ENCODE results near the gene USP24.
A peak's percentile ranks its signal among the peaks of the same experiment; 100 is the strongest.

Gene USP24, protein sequence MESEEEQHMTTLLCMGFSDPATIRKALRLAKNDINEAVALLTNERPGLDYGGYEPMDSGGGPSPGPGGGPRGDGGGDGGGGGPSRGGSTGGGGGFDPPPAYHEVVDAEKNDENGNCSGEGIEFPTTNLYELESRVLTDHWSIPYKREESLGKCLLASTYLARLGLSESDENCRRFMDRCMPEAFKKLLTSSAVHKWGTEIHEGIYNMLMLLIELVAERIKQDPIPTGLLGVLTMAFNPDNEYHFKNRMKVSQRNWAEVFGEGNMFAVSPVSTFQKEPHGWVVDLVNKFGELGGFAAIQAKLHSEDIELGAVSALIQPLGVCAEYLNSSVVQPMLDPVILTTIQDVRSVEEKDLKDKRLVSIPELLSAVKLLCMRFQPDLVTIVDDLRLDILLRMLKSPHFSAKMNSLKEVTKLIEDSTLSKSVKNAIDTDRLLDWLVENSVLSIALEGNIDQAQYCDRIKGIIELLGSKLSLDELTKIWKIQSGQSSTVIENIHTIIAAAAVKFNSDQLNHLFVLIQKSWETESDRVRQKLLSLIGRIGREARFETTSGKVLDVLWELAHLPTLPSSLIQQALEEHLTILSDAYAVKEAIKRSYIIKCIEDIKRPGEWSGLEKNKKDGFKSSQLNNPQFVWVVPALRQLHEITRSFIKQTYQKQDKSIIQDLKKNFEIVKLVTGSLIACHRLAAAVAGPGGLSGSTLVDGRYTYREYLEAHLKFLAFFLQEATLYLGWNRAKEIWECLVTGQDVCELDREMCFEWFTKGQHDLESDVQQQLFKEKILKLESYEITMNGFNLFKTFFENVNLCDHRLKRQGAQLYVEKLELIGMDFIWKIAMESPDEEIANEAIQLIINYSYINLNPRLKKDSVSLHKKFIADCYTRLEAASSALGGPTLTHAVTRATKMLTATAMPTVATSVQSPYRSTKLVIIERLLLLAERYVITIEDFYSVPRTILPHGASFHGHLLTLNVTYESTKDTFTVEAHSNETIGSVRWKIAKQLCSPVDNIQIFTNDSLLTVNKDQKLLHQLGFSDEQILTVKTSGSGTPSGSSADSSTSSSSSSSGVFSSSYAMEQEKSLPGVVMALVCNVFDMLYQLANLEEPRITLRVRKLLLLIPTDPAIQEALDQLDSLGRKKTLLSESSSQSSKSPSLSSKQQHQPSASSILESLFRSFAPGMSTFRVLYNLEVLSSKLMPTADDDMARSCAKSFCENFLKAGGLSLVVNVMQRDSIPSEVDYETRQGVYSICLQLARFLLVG (N-terminal part only)

DNA sequence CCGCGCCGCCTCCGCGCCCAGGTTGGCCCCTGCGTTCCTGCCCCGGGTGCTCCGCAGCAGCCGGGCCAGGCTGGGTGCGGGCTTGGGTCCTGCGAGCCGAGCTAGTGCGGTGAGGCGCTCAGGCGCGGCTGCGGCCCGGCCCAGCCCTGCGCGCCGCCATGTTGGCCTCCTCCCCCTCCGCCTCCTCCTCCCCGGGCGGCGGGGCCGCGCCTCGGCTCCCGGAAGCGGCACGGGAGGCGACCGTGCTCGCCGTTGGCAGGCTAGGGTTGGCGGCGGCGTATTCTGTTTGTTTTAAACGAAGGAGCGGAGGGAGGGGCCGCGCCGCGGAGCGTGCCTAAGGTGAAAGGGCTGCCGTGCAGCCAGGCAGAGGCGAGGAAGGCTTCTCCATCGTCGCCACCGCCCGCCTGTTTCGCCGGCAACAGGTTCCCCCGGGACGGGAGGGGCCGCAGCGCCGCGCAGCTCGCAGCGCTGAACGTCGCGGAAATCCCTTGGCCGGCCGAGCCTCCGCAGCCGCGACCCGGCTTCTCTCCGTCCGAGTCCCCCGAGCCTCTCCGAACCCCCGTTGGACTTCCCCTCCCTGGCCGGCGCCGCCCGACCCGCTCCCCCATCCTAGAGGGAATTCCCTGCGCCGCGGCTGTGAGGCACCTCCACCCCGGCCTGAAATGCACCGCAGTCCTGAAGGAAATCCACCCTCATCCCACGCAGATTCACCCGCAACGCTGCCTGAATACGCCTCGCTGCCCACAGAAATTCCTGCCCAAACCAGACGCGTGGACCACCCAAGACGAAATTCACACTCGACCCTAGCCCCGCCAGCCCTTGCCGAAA lies at the start of gene USP24:
Gene USP24 (minus strand): TSS at position 171 of the 828 bp plus-strand sequence. CDS start 251 bp downstream, outside the sequence.
- peak in 1 of 2 experiments; percentile 32 for DNase-seq

DNA sequence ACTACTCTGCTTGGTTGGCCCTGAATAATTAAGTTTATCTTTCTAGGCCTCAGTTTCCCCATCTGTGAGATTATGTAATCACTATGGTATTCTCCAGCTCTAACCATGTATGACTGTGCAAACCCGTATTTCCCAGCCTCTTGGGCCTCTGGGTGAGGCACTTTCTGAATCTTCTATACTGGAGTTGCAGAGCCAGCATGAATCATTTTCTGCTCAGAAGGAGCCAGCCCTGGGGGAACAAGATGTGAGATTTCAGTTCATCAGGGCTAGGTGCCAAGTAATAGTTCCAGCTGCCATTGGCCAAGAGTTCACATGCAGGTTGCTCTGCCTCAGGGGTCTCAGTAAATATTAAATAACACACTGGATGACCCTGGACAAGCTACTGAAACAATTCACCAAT lies 47.7 kb upstream of the USP24 start:
- no peak for DNase-seq

DNA sequence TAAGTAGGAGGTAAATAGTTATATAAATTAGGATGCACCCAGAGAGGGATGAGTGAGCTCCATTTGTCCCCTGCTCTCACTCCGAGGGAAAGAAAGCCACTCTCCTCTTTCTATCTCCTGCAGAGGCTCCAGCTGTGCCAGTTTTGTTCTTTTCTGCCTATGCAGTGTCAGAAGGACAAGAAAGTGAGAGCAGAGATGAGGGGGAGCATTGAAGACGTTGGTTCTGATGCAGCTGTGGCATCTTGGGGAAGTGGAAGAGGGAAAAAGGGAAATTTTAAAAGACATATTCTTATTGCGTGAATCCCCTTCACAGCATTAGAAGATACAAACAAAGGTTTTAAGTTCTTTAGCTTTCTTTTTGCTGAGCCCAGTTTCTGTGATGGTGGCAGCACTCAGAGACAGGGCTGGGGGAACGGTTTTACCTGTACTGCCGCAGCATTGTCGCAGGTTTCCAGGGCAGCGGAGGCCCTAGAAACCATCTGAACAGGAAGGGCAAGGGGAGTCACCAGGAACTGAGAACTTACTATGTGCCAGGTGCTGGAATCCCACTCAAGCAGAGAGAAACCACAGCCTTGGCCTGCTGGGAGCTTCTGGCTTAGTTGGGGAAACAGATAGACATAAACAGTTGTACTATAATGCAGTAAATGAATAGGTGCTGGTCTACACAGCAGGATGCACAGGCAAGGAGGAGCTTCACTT lies 44.9 kb upstream of the USP24 start:
- no peak for DNase-seq

DNA sequence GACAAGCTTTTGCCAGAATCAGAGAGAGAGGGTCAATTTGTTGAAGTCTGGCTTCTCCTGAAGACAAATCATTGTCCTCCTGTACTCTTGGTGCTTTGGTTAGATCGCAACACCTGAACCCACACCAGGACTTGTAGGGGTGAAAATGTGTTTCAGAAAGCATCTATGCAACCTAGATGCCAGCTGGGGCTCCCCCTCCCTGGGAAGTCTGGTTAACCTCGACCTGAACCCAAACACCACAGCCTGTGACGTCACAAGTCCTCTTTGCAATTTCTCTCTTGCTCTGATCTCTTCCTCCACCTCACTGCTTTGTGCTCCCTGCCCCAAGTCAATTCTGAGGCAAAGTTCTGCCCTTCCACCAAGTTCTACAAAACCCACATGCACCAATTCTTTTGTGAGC lies 42.8 kb upstream of the USP24 start:
- no peak for DNase-seq

DNA sequence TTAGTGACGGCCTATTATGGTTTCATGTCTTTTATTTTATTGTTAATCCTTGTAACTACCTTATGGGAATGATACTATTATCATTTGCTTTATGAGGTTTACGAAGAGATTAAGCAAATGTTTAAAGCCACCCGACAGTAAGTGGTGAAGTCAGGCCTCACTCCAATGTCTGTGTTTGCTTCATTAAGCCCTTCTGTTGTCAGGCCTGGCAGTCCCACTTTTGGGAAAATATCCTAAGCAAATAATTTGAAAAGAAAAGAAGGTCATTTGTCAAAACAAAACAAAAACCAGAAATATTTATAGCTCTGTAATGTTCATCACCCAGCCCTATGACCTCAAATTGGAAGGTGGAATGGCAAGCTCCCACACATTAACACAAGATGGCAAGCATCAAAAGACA lies 40.7 kb upstream of the USP24 start:
- DNase-seq: no peak

DNA sequence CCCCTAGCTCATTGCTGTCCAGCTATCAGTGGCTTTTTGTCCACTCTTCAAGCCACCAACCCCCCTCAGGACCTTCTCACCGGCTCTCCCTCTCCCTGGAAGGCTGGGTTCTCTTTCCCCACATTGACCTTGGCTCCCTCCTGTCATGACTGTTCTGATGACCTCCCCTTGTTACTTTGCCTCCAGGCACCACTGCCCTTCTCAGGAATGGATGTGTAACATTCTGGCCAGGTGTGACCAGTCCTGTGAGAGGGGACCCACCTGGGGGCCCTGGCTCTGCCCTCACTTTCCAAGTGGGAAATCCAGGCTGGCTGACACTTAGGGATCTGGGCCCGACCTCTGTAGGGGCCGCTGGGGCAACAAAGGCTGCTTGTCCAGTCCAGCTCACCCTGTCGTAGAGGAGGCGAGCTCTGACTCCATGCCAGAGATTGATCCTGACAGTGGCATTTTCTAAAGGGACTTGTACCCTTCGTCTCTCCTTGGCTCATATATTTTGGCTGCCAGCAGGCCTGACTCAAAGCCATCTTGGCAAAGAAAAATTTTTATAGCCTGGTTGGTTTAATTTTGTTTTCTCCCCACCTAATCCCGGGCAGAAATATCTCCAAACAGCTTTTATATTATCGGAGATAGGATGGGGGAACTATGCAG lies 37.9 kb upstream of the USP24 start:
- no peak for DNase-seq

DNA sequence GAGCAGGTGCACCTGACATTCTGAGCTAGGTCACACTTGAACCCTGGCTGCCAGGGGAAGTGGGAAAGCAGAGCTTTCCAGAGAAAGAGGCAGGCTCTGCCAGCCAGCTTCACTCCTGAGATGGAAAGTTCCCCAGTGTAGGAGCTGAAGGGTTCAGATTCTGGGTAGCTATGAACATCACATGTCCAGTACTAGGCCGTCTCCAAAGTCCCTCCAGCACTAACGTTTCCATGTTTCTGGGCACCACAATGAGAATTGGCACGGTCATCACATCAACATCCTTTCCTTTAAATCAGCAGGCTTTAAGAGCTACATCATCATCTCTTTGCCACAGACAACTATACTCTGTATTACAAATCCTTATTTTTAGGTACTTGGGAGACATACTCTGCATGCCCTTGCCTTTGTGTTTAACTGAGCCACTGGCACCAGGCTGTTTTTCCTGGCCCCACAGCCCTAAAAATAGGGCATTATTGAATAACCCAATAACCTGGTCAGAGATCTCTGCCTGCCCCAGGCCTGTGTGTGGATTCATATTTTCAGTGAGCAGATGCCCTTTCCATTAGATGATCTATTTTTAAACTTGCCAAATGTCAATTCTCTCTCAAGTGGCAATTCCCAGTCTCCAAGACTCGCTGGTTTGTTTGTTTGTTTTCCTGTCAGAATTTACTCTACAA lies 35.4 kb upstream of the USP24 start:
- DNase-seq: no peak

DNA sequence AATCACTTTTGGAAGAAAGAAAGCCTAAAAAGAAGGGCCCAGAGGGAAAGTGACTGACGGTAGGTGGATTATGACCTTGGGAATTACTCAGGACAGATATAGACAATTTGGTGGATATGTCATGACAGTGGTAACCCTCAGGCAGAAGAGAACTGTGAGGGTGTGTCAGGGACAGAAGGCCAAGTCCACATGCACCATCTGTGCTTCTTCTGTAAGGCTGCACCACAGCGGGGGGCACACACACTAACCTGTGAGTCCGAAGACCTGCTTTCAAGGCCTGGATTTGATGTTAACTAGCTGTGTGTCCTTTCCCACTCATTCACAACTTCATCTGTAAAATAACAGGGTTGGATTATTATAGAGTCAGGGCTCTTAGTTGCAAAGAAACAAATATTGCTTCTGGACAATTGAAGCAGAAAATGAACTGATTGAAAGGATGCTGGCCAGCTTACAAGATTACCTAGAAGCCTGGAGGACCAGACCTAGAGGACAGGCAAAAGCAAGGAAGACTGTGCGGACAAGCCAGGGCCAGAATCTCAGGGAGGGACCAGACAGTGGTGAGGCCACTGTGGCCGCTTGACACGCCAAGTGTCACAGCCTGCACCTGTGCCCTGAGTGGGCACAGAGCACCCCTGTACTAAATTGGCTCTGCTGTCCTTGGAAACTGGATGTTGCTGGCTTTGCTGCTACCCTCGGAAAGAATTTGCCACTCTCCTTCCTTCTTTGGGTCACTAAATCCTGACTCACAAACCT lies 34.7 kb upstream of the USP24 start:
- no peak for DNase-seq

DNA sequence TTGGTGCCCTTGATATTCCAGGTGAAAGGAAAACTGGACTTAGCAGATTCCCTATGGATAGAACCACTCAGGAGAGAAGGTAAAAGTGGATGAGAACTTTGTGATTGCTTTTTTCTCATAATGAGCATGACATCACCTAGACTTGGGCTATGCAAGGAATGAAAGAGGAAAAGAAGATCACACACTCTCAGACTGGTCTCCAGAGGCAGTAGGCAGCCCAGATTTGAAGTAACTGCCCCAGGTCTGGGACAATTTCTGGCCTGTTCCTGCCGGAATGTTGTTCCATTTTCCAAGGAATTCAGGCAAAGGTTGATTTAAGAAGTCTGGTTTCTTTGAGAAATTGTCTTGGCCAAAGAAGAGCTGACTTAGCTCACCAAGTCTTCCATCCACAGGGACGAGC lies 31.7 kb upstream of the USP24 start:
- DNase-seq: no peak

DNA sequence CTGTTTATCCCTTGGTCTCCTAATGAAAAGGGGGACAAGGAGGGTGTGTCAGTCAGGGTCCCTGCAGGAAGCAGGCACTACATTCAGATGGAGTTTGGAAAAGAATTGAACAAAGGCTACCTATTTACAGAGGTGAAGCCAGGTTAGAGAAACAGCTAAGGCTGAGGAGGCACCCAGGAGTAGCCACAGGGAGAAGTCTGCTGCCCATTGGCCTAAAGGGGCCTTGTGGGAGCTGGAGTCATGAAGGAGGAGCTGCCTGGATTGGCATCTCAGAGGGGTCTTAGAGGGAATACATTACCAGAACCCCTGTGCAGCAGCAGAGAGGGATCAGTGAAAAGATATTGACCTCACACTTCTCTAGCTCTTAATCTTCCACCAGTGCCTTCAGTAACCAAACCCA lies 31.2 kb upstream of the USP24 start:
- no peak for DNase-seq

DNA sequence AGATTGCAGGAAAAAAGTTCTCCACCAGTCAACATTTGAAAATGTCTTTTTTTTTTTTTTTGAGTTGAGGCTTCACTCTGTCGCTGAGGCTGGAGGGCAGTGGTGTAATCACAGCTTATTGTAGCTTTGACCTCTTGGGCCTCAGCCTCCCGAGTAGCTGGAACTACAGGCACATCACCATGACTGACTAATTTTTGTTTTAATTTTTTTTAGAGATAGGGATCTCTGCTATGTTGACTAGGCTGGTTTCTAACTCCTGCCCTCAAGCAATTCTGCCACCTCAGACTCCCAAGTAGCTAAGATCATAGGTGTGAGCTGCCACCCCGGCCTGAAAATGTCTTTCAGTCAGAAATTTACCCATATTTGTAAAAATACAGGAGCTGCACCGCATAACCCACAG lies 30.6 kb upstream of the USP24 start:
- no peak for DNase-seq

DNA sequence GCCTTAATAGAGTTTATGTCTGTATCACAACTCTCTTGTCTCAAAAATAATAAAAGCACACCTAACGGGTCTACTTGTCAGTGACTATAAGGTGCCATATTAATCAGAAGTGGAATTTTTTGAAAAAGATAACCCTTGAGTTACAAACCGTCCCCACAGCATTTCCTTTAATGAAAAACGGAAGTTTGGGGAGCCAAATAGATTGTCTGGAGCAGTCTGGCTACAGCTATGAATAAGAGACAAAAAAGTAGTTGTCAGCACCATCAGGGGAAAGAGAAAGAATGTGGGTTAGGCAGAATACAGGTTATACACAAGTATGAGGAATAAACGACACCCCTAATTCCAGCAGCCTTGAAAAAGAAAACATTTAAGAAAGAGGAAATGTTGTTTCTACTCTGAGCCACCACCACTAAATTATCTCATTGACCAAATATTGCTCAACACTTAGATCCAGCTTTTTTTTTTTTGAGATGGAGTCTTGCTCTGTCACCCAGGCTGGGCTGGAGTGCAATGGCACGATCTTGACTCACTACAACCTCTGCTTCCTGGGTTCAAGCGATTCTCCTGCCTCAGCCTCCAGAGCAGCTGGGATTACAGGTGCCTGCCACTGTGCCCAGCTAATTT lies 29.4 kb upstream of the USP24 start:
- no peak for DNase-seq

DNA sequence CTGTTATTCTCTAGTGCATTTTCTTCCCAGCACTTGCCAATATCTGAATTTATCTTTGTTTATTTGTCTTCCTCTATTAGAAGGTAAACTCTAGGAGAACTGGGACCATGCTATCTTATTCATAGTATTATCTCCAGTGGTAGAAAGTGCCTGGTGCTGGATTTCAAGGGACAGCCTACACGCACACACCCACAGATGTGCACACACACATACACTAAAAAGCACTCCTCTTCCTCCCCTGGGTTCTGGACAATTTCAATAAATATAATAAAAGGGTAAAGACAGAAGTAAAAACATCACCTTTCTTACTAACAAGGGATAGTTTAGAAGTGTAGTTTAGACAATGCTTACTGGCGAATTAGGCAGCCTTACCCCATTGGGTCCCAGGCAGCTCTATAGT lies 28.5 kb upstream of the USP24 start:
- no peak for DNase-seq

DNA sequence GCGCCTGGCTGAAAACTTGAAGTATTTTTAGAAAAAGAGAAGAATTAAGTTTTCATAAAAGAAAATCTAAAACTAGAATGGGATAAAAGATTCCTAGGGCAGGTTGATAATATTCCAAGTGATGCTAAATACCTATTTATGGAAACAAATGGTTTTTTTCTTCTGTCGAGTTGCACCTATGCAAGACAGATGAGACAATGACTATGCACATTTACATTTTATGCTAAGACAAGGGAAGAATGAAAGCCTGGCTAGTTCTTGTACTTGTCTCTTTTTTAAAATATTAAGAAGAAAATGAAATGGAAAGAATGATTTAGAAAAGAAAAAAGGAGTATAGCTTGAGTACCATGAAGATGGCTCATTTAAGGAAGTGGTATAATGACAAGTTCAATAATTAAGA lies 24.4 kb upstream of the USP24 start:
- DNase-seq: no peak

DNA sequence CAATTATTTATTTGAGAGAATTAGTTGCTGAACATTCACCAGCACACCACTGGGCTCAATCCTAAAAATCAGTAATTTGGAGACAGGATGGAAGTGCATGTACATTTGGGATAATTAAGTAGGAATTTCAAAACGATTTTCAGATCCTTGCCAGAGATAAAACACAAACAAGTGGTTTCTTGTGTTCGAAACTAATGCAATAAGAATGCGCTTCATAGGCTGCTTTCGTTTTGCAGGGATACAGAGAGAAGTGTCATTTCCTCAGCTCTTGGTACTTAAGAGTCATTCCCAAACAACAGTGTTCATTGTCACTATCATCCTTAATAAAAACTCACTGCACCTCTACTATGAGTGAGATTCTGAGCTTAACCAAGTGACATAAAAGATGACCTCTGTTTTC lies 20.6 kb upstream of the USP24 start:
- DNase-seq: peak in 1 of 2 experiments; percentile 28

DNA sequence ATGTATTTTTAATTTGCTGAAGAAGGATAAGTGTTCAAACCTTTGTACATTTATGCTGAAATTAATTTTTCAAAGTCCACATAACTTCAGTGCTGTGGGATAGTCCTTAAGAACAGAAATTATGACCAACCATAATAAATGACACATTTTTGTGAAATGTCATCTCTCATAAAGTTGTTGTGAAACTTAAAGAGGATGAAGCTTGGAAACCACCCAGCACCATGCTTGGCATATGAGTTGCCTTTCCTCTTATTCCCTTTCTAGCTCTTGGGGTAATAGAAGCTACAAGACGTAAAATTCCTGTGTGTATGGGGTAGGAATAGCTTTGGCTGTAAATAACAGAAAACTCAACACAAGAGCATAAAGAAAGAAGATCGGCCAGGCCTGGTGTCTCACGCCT lies 18.9 kb upstream of the USP24 start:
- no peak for DNase-seq

DNA sequence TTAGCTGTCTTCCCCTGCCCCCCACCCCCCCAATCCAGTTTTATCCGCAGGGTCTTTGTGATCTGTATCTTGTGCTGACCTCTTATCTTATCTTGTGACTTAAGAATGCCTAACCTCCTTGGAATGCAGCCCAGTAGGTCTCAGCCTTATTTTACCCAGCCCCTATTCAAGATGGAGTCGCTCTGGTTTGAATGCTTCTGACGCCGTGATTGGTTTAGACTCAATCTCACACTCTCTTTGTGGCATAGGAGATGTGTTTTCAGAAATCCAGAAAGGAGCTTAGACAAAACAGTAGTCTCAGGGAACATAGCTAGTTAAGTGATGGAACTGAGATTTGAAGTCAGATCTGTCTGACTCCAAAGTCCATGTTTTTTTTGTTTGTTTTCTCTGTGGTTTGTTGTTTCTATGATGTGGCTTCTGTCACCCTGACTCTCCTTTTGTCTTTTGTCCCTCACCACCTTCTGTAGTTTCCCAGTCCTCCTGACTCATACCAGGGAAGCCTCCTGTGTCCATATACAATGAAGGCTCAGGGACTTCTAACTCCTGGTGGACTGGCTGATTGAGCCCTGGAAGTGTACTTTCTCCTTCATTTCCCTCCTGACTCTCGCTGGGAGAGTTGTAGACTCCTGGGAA lies 18.1 kb upstream of the USP24 start:
- DNase-seq: no peak

DNA sequence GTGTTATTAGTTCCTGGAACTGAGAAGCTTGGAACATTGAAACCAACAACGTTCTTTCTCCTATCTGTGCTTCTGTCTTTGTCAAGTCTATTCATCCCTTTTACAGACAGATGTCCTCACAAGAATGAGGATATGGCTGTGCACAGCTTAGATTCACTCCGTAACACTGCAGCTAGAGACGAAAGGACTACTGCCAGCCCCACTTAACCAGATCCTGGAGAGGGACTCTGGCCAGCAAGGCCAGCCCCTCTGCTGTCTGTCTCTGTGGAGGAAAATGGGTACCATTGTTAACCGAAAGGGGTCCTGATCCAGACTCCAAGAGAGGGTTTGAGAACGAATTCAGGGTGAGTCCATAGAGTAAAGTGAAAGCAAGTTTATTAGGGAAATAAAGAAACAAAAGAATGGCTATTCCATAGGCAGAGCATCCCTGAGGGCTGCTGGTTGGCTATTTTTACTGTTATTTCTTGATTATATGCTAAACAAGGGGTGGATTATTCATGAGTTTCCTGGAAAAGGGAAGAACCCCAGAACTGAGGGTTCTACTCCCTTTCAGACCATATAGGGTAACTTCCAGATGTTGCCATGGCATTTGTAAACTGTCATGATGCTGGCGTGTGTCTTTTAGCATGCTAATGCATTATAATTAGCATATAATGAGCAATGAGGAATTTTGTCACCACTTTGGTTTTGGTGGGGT lies 17.4 kb upstream of the USP24 start:
- DNase-seq: no peak

Measured in SW 1271 (cell line).